Stimulated activated naive CD8-positive, alpha-beta T cell treated with anti-CD3 and anti-CD28 coated beads, Interleukin-15, amount 100 ng/mL, for 72 hours (primary cell): ENCODE data around the gene CAPS.

Experiments used
- ATAC-seq: fragments of 150-1000 bp; cut with Tn5 transposase; 2 replicates; pipeline ENCODE4 v1.10.0; 2021; ENCODE audit warnings: mild to moderate bottlenecking, moderate library complexity
- DNase-seq, 2 donors: peaks; one replicate each; pipeline ENCODE4 v3.0.0; 2021 to 2022
- H3K27ac Mint-ChIP-seq, 2 donors: one replicate each; pipeline ENCODE4 v1.8.0; 2022; ENCODE audit warnings: mild to moderate bottlenecking in 2 of 2, mixed read lengths in 2 of 2, moderate library complexity in 2 of 2
- H3K27me3 Mint-ChIP-seq: one replicate; pipeline ENCODE4 v1.8.0; 2022; ENCODE audit warnings: mixed read lengths
- H3K4me1 Mint-ChIP-seq: one replicate; pipeline ENCODE4 v1.8.0; 2022; ENCODE audit warnings: mild to moderate bottlenecking, mixed read lengths
- H3K4me3 Mint-ChIP-seq, 2 donors: one replicate each; pipeline ENCODE4 v1.8.0; 2022; ENCODE audit warnings: mild to moderate bottlenecking in 2 of 2, mixed read lengths in 2 of 2, moderate library complexity in 1 of 2
- H3K9me3 Mint-ChIP-seq, 2 donors: one replicate each; pipeline ENCODE4 v1.8.0; 2022; ENCODE audit warnings: mixed read lengths in 2 of 2

CAPS gene

GRCh38 chr19:5963855-5964254 lies 49.8 kb downstream of the CAPS start:
- Mint-ChIP-seq H3K27ac (peak overlapping the region; percentile 93 to 97), H3K27me3 (no peaks in the 10 kb centered on the region), H3K9me3 (no peaks in the 10 kb centered on the region), H3K4me1 (peaks cover 99% of the 10 kb centered on the region), H3K4me3 (peak overlapping the region in 1 of 2 donors; percentile 55)
- DNase-seq = no peak
- no peak for ATAC-seq

GRCh38 chr19:5964816-5965565 lies 50.9 kb downstream of the CAPS start:
- DNase-seq (no peak), ATAC-seq (no peak)
- Mint-ChIP-seq H3K4me3 (peak overlapping the region in 1 of 2 donors; percentile 55), H3K9me3 (no peaks in the 10 kb centered on the region), H3K27me3 (no peaks in the 10 kb centered on the region), H3K4me1 (peaks cover 99% of the 10 kb centered on the region), H3K27ac (peak overlapping the region; percentile 93 to 97)
